GM15510 (cell line): ENCODE results near the gene ZFP36L1.

Source experiments
- POLR2A ChIP-seq: IDR thresholded peaks from 3 replicates; pipeline ENCODE4 v1.6.1; 2011; ENCODE audit warnings: borderline replicate concordance; ENCODE audit not compliant: insufficient read length; ENCODE audit errors: extremely low read depth

Gene ZFP36L1

GRCh38 chr14:68820999-68821683, 28.3 kb upstream of the ZFP36L1 start:
- no peak for TF ChIP-seq POLR2A

- no peak for TF ChIP-seq POLR2A
These were observed 27.7 kb upstream of the ZFP36L1 start for GRCh38 chr14:68820536-68820935.

GRCh38 chr14:68820119-68820518, 27.3 kb upstream of the ZFP36L1 start:
- TF ChIP-seq POLR2A: no peak

- TF ChIP-seq POLR2A: no peak
These were observed 26.4 kb upstream of the ZFP36L1 start for GRCh38 chr14:68819260-68819691.

GRCh38 chr14:68817506-68818212, 24.8 kb upstream of the ZFP36L1 start:
- TF ChIP-seq POLR2A: no peak

- TF ChIP-seq POLR2A: no peak
These were observed 24.1 kb upstream of the ZFP36L1 start for GRCh38 chr14:68816943-68817430.

- TF ChIP-seq POLR2A: peak; percentile 65
These were observed 23.5 kb upstream of the ZFP36L1 start for GRCh38 chr14:68816183-68816942.

- peak; percentile 13 for TF ChIP-seq POLR2A
These were observed 22.7 kb upstream of the ZFP36L1 start for GRCh38 chr14:68815298-68816182.

- TF ChIP-seq POLR2A: peak; percentile 15
These were observed 21.9 kb upstream of the ZFP36L1 start for GRCh38 chr14:68814539-68815297.

GRCh38 chr14:68814238-68814538, 21.3 kb upstream of the ZFP36L1 start:
- TF ChIP-seq POLR2A: no peak

- no peak for TF ChIP-seq POLR2A
These were observed 20.5 kb upstream of the ZFP36L1 start for GRCh38 chr14:68813318-68813838.

GRCh38 chr14:68811171-68811570, 18.3 kb upstream of the ZFP36L1 start:
- no peak for TF ChIP-seq POLR2A
